Brain microvascular endothelial cell (primary cell): ENCODE results near the gene PAK4.
"Not testable (repeated sequence)": the region's sequence is repeated elsewhere in the genome, so short reads cannot be mapped to it uniquely, and the experiment has no call there.

Experiments used
- DNase-seq: peaks from one replicate; pipeline ENCODE4 v3.0.0-alpha.2; 2020
- H3K27ac ChIP-seq: fragments of 250-450 bp; sonication (Bioruptor Pico); 2 replicates; pipeline ENCODE4 v1.5.1; 2020; ENCODE audit warnings: mild to moderate bottlenecking, moderate library complexity
- H3K27me3 ChIP-seq: fragments of 250-450 bp; sonication (Bioruptor Pico); replicated peaks from 2 replicates; pipeline ENCODE4 v1.5.1; 2020; ENCODE audit warnings: mild to moderate bottlenecking
- H3K36me3 ChIP-seq: fragments of 250-450 bp; sonication (Bioruptor Pico); replicated peaks from 2 replicates; pipeline ENCODE4 v1.5.1; 2020; ENCODE audit warnings: mild to moderate bottlenecking
- H3K4me3 ChIP-seq: 2 replicates; pipeline ENCODE4 v1.5.1; 2011; ENCODE audit warnings: low read depth, mild to moderate bottlenecking, control low read depth, low read length, moderate library complexity
- CTCF ChIP-seq: IDR thresholded peaks from 2 replicates; pipeline ENCODE4 v1.5.1; 2011; ENCODE audit warnings: low read depth, mild to moderate bottlenecking, moderate library complexity, low read length, control low read depth, inconsistent platforms; ENCODE audit errors: missing control alignments
- in situ Hi-C: cut with HindIII; loops from 2 replicates; pipeline ENCODE4 v1.10.0; 2017; ENCODE audit warnings: low sequenced_read_pairs, low pct_ligation_motif_present

PAK4 gene

GRCh38 chr19:39112338-39112890 is 13.2 kb upstream of the PAK4 start:
- no peak overlapping the region for H3K27ac ChIP-seq
- no peaks in the 10 kb centered on the region for H3K27me3 ChIP-seq
- H3K36me3 ChIP-seq: no peaks in the 10 kb centered on the region
- H3K4me3 ChIP-seq: no peak overlapping the region
- no peak for TF ChIP-seq CTCF
- in situ Hi-C loops: loop anchor here (25.0 kb wide), 1 partner anchor 225 kb away; the partner anchor contains the start of genes GMFG and SAMD4B
- no peak for DNase-seq

- DNase-seq: no peak
- H3K4me3 ChIP-seq: no peak overlapping the region
- H3K27me3 ChIP-seq: no peaks in the 10 kb centered on the region
- no peaks in the 10 kb centered on the region for H3K36me3 ChIP-seq
- H3K27ac ChIP-seq: no peak overlapping the region
- no peak for TF ChIP-seq CTCF
- in situ Hi-C loops: loop anchor here (25.0 kb wide), 1 partner anchor 224 kb away; the partner anchor contains the start of genes GMFG and SAMD4B
Measured at GRCh38 chr19:39113199-39113598, 12.4 kb upstream of the PAK4 start.

DNA sequence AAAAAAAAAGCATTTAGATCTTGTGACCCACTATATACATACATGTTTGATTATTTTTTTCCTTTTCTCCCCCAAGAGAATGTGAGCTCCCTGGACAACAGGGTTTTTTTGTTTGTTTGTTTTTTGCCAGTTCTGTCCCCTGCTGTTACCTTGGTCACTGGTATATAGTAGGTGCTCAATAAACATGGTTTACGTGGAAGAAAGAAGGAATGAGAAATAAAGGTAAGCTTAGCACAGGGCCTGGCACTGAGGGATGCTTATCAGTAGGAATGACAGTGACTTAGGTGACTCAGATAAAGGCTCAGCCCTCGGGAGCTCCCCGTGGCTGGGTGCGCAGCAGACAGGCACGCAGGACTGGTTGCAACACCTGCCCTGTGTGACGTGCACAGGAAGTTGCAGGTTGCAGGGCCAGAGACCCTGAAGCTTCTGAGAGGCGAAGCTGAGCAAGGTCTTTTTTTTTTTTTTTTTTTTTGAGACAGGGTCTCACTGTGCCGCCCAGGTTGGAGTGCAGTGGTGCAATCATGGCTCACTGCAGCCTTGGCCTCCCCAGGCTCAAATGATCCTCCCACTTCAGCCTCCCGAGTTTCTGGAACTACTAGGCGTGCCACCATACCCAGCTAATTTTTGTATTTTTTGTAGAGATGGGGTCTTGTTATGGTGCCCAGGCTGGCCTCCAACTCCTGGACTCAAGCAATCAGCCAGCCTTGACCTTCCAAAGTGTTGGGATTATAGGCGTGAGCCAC is 10.3 kb upstream of the PAK4 start:
- no peaks in the 10 kb centered on the region for H3K36me3 ChIP-seq
- DNase-seq: no peak
- no peaks in the 10 kb centered on the region for H3K27me3 ChIP-seq
- in situ Hi-C loops: loop anchor here (25.0 kb wide), 1 partner anchor 222 kb away; the partner anchor contains the start of genes GMFG and SAMD4B
- H3K27ac ChIP-seq: no peak overlapping the region
- TF ChIP-seq CTCF: no peak
- H3K4me3 ChIP-seq: no peak overlapping the region

DNA sequence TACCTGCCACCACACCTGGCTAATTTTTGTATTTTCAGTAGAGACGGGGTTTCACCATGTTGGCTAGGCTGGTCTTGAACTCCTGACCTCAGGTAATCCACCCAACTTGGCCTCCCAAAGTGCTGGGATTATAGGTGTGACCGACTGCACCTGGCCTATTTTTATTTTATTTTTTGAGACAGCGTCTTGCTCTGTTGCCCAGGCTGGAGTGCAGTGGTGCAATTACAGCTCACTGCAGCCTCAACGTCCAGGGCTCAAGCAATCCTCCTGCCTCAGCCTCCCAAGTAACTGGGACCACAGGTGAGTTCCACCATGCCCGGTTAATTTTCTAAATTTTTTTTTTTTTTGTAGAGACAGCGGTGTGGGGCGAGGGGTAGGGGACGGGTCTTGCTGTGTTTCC is 8.6 kb upstream of the PAK4 start:
- H3K4me3 ChIP-seq, H3K36me3 ChIP-seq, DNase-seq, H3K27ac ChIP-seq, H3K27me3 ChIP-seq: not testable (repeated sequence)
- in situ Hi-C loops: loop anchor here (25.0 kb wide), 1 partner anchor 220 kb away; the partner anchor contains the start of genes GMFG and SAMD4B

DNA sequence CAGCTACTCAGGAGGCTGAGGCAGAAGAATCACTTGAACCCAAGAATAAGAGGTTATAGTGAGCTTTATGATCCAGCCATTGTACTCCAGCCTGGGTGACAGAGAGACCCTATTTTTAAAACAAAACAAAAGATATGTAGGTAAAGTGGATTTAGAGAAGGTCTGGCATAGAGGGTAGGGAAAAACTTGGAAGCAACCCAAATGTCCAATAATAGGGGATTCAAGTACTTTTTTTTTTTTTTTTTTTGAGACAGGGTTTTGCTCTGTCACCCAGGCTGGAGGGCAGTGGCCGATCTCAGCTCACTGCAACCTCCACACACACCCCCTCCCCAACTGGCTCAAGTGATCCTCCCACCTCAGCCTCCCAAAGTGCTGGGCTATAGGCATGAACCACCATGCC is 5.8 kb upstream of the PAK4 start:
- no peak for TF ChIP-seq CTCF
- no peak for DNase-seq
- in situ Hi-C loops: loop anchor here (25.0 kb wide), 1 partner anchor 217 kb away; the partner anchor contains the start of genes GMFG and SAMD4B

GRCh38 chr19:39122934-39123731 is 2.5 kb upstream of the PAK4 start:
- in situ Hi-C loops: loop anchor here (25.0 kb wide), 1 partner anchor 214 kb away; the partner anchor contains the start of genes GMFG and SAMD4B
- no peak for TF ChIP-seq CTCF
- Histone ChIP-seq H3K36me3 (no peaks in the 10 kb centered on the region), H3K4me3 (no peak overlapping the region), H3K27me3 (no peaks in the 10 kb centered on the region), H3K27ac (no peak overlapping the region)
- no peak for DNase-seq

More for the DNA sequence above, 5.8 kb upstream of the PAK4 start:
- Histone ChIP-seq H3K4me3 (no peak overlapping the region), H3K27me3 (no peaks in the 10 kb centered on the region), H3K27ac (no peak overlapping the region), H3K36me3 (no peaks in the 10 kb centered on the region)
